GM12872 (cell line): ENCODE measurements around the gene IL9R.

Source experiments
- CTCF ChIP-seq: IDR thresholded peaks from 3 replicates; pipeline ENCODE4 v1.5.1; 2011; ENCODE audit warnings: low read depth, mild to moderate bottlenecking, low read length, moderate library complexity; ENCODE audit not compliant: insufficient read depth

IL9R gene

GRCh38 chrX:155997436-155997835, at the start of gene IL9R:
IL9R (plus strand) TSS chrX:155997696; CDS start chrX:155997760, 64 bp downstream.
- TF ChIP-seq CTCF: no peak

- TF ChIP-seq CTCF: no peak
Measured at GRCh38 chrX:155949098-155949497, 48.4 kb upstream of the IL9R start.

- TF ChIP-seq CTCF: no peak
Measured at GRCh38 chrX:155951237-155951789, 46.2 kb upstream of the IL9R start.

GRCh38 chrX:155953055-155953454, 44.4 kb upstream of the IL9R start:
- TF ChIP-seq CTCF: no peak

- no peak for TF ChIP-seq CTCF
Measured at GRCh38 chrX:155954793-155955192, 42.7 kb upstream of the IL9R start.

GRCh38 chrX:155956099-155956498, 41.4 kb upstream of the IL9R start:
- no peak for TF ChIP-seq CTCF

GRCh38 chrX:155956649-155957048, 40.8 kb upstream of the IL9R start:
- no peak for TF ChIP-seq CTCF
